HG03439 (cell line): Measurements from ENCODE around the gene PROM2.
"Not testable (repeated sequence)": the region's sequence is repeated elsewhere in the genome, so short reads cannot be mapped to it uniquely, and the experiment has no call there.

Source experiments
- ATAC-seq: cut with Tn5 transposase; IDR thresholded peaks from one replicate; pipeline ENCODE4 v1.9.1; 2021; ENCODE audit warnings: mild to moderate bottlenecking, moderate library complexity; ENCODE audit not compliant: unreplicated experiment

The PROM2 gene

GRCh38 chr2:95269036-95269680 is 5.1 kb upstream of the PROM2 start:
- ATAC-seq: no peak

GRCh38 chr2:95269745-95270144 is 4.5 kb upstream of the PROM2 start:
- ATAC-seq: not testable (repeated sequence)

- no peak for ATAC-seq
Measured at GRCh38 chr2:95270541-95271081, 3.6 kb upstream of the PROM2 start.

GRCh38 chr2:95271381-95271971 is 2.8 kb upstream of the PROM2 start:
- ATAC-seq: no peak

- no peak for ATAC-seq
Measured at GRCh38 chr2:95272299-95272751, 1.9 kb upstream of the PROM2 start.

GRCh38 chr2:95272781-95273180 is 1.5 kb upstream of the PROM2 start:
- ATAC-seq: no peak

GRCh38 chr2:95273566-95274290 is 521 bp upstream of the PROM2 start:
- ATAC-seq: no peak

- no peak for ATAC-seq
Measured at GRCh38 chr2:95275151-95275515, 884 bp downstream of the PROM2 start.

- ATAC-seq: no peak
Measured at GRCh38 chr2:95275601-95276243, 1.5 kb downstream of the PROM2 start.

GRCh38 chr2:95276244-95276887 is 2.1 kb downstream of the PROM2 start:
- ATAC-seq: no peak

- ATAC-seq: no peak
Measured at GRCh38 chr2:95276888-95277245, 2.6 kb downstream of the PROM2 start.

- ATAC-seq: no peak
Measured at GRCh38 chr2:95277246-95277906, 3.1 kb downstream of the PROM2 start.

- ATAC-seq: no peak
Measured at GRCh38 chr2:95278051-95278471, 3.8 kb downstream of the PROM2 start.

- no peak for ATAC-seq
Measured at GRCh38 chr2:95278637-95279225, 4.5 kb downstream of the PROM2 start.

GRCh38 chr2:95279435-95280035 is 5.3 kb downstream of the PROM2 start:
- no peak for ATAC-seq

GRCh38 chr2:95281071-95281470 is 6.8 kb downstream of the PROM2 start:
- ATAC-seq: no peak

GRCh38 chr2:95281786-95282185 is 7.5 kb downstream of the PROM2 start:
- no peak for ATAC-seq

GRCh38 chr2:95282458-95282857 is 8.2 kb downstream of the PROM2 start:
- no peak for ATAC-seq

GRCh38 chr2:95283562-95283961 is 9.3 kb downstream of the PROM2 start:
- no peak for ATAC-seq
